HG02943 (cell line): ENCODE measurements around the gene CTNNA2.

Experiments
- ATAC-seq: cut with Tn5 transposase; IDR thresholded peaks from one replicate; pipeline ENCODE4 v1.9.1; 2021; ENCODE audit warnings: mild to moderate bottlenecking, low read depth, moderate library complexity; ENCODE audit not compliant: unreplicated experiment

Gene CTNNA2

GRCh38 chr2:79780781-79781180 is 267.9 kb downstream of the CTNNA2 start:
- ATAC-seq: no peak

GRCh38 chr2:79782576-79783452 is 270.0 kb downstream of the CTNNA2 start:
- no peak for ATAC-seq

GRCh38 chr2:79788952-79789651 is 276.3 kb downstream of the CTNNA2 start:
- no peak for ATAC-seq

GRCh38 chr2:79789811-79790210 is 277.0 kb downstream of the CTNNA2 start:
- no peak for ATAC-seq

- ATAC-seq: no peak
Measured at GRCh38 chr2:79792090-79792489, 279.2 kb downstream of the CTNNA2 start.

GRCh38 chr2:79793006-79793405 is 280.2 kb downstream of the CTNNA2 start:
- no peak for ATAC-seq

GRCh38 chr2:79796641-79797040 is 283.8 kb downstream of the CTNNA2 start:
- no peak for ATAC-seq

- ATAC-seq: no peak
Measured at GRCh38 chr2:79798776-79799175, 285.9 kb downstream of the CTNNA2 start.

- ATAC-seq: no peak
Measured at GRCh38 chr2:79799729-79800128, 286.9 kb downstream of the CTNNA2 start.

GRCh38 chr2:79801082-79801481 is 288.2 kb downstream of the CTNNA2 start:
- ATAC-seq: no peak

- no peak for ATAC-seq
Measured at GRCh38 chr2:79817288-79817687, 304.4 kb downstream of the CTNNA2 start.

GRCh38 chr2:79820281-79820680 is 307.4 kb downstream of the CTNNA2 start:
- no peak for ATAC-seq

GRCh38 chr2:79822136-79822535 is 309.3 kb downstream of the CTNNA2 start:
- ATAC-seq: no peak

GRCh38 chr2:79824086-79824786 is 311.4 kb downstream of the CTNNA2 start:
- ATAC-seq: no peak

GRCh38 chr2:79827881-79828280 is 315.0 kb downstream of the CTNNA2 start:
- ATAC-seq: no peak

- no peak for ATAC-seq
Measured at GRCh38 chr2:79830501-79830900, 317.6 kb downstream of the CTNNA2 start.

GRCh38 chr2:79831961-79832360 is 319.1 kb downstream of the CTNNA2 start:
- no peak for ATAC-seq

GRCh38 chr2:79832511-79833234 is 319.8 kb downstream of the CTNNA2 start:
- no peak for ATAC-seq

- ATAC-seq: no peak
Measured at GRCh38 chr2:79833235-79833878, 320.5 kb downstream of the CTNNA2 start.

GRCh38 chr2:79835911-79836310 is 323.1 kb downstream of the CTNNA2 start:
- ATAC-seq: no peak
